ENCODE data around the gene P2RY8. TPM values are rescaled to one million over a fixed set of nuclear protein-coding genes. Genes with fewer than 3 reads are reported as not detected.

P2RY8 gene
- total and polyA plus RNA-seq, 2 of the 4 experiments (the other 2 are of a cell fraction): not detected

DNA sequence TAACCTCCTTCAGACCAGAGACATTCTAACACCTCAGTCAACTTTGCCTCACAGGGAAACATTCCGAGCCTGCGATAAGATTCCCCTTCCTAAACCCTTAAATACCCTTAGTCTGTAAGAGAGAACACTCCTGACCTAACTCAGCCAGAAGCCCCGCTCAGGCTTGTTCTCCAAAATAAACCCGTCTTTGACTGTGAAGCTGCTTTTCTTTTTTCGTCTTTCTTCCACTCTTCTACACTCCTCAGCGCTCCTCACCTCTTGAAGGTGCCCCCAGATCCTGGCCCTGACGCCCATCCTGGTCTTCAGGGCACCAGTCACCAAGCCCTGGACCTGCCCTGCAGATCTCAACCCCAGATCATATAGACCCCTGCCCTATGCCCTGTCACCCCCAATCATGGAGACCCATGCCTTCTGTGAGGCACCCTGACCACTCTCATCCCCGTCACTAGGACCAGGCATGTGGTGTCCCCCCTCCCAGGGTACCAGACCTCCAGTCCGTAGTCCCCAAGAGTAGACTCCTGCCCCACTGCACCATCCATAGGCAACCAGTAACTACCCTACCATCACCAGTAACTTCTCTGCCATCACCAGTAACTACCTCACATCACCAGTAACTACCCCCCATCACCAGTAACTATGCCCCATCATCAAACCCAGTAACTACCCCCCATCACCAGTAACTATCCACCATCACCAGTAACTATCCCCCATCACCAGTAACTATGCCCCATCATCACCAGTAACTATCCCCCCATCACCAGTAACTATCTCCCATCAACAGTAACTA lies 87.8 kb downstream of the P2RY8 start:
- intact Hi-C loops (cut with micrococcal nuclease): loop anchor here (10.0 kb wide), 1 partner anchor 54 kb away; the partner anchor contains the start of gene SLC25A6
- no peak overlapping the region for H2BK20ac ChIP-seq (ENCODE audit: low read depth, low read length)
- H3K23ac ChIP-seq (ENCODE audit: low read depth, low read length): no peak overlapping the region
- no peak overlapping the region for H3K4ac ChIP-seq (ENCODE audit: low read depth, low read length)
- no peaks in the 10 kb centered on the region; the same call in 1 of the 2 replicates for H3K4me1 ChIP-seq (ENCODE audit: control insufficient read depth, insufficient read depth, low read length)
- no peaks in the 10 kb centered on the region for H3K27me3 ChIP-seq (ENCODE audit: control insufficient read depth, insufficient read depth, low read length)
- H3K9ac ChIP-seq (ENCODE audit: low read depth, low read length): no peak overlapping the region
- H2BK5ac ChIP-seq (ENCODE audit: low read depth, low read length, poor library complexity, severe bottlenecking): no peak overlapping the region
- peaks cover 20 to 42% of the 10 kb centered on the region in 2 experiments for H3K79me1 ChIP-seq (ENCODE audit: low read depth in 1 of 2, low read length in 2 of 2)
- no TSS peak for BruUV-seq (replicated peaks)
- no peak overlapping the region for H4K91ac ChIP-seq (ENCODE audit: insufficient read depth, low read depth, low read length)
- H2BK120ac ChIP-seq (ENCODE audit: low read depth, low read length): no peak overlapping the region
- no peak overlapping the region for H4K5ac ChIP-seq (ENCODE audit: low read depth, low read length)
- no peak overlapping the region for H3K4me3 ChIP-seq (ENCODE audit: insufficient read depth, low read depth, low read length)
- CTCF ChIA-PET: no interaction called here
- no peaks in the 10 kb centered on the region; the same call in 1 of the 2 replicates for H4K20me1 ChIP-seq (ENCODE audit: insufficient read depth, low read length)
- WGBS, 2 experiments (ENCODE audit: extremely low coverage in 2 of 2, insufficient read length in 1 of 2): 100% methylated on average over 2 of the region's 9 CpGs; no CpG with 5 or more reads in 1 of the 2 experiments
- no peak overlapping the region for H2BK15ac ChIP-seq (ENCODE audit: low read depth, low read length)
- DNase-seq: no peak
- H2AK9ac ChIP-seq (replicated peaks; ENCODE audit: low read depth, low read length, poor library complexity): no peak overlapping the region
- H3K4me2 ChIP-seq (ENCODE audit: low read depth, low read length): no peak overlapping the region
- no peak overlapping the region for H4K8ac ChIP-seq (ENCODE audit: low read depth in 2 of 2, low read length in 2 of 2)
- in situ Hi-C loops (cut with MboI; ENCODE audit: low sequenced_read_pairs): no loop called here
- H2AK5ac ChIP-seq (ENCODE audit: low read depth, low read length): no peak overlapping the region
- dilution Hi-C loops (cut with HindIII; ENCODE audit: low sequenced_read_pairs, unreplicated experiment): no loop called here
- POLR2A ChIA-PET (ENCODE audit: unreplicated experiment): no interaction called here
- H2AFZ ChIP-seq (replicated peaks; ENCODE audit: low read length, poor library complexity): no peak overlapping the region
- ATAC-seq (ENCODE audit: low read depth): no peak
- H3K56ac ChIP-seq (ENCODE audit: extremely low read depth, insufficient read depth, low read length): no peak overlapping the region
- peaks cover 5% of the 10 kb centered on the region for H3K36me3 ChIP-seq (ENCODE audit: control insufficient read depth, insufficient read depth, low read length)
- H3K9me1 ChIP-seq (ENCODE audit: insufficient read depth, low read length): no peaks in the 10 kb centered on the region
- no peak for TF ChIP-seq MXI1 (IDR thresholded peaks at IDR 0.05; ENCODE audit: borderline replicate concordance, low read depth, low read length)
- TF ChIP-seq, protein P1, sequence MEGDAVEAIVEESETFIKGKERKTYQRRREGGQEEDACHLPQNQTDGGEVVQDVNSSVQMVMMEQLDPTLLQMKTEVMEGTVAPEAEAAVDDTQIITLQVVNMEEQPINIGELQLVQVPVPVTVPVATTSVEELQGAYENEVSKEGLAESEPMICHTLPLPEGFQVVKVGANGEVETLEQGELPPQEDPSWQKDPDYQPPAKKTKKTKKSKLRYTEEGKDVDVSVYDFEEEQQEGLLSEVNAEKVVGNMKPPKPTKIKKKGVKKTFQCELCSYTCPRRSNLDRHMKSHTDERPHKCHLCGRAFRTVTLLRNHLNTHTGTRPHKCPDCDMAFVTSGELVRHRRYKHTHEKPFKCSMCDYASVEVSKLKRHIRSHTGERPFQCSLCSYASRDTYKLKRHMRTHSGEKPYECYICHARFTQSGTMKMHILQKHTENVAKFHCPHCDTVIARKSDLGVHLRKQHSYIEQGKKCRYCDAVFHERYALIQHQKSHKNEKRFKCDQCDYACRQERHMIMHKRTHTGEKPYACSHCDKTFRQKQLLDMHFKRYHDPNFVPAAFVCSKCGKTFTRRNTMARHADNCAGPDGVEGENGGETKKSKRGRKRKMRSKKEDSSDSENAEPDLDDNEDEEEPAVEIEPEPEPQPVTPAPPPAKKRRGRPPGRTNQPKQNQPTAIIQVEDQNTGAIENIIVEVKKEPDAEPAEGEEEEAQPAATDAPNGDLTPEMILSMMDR (conservative IDR thresholded peaks at IDR 0.05; ENCODE audit: low read depth, low read length): no peak
- no peak for TF ChIP-seq CEBPB (IDR thresholded peaks at IDR 0.05; ENCODE audit: low read depth, low read length)
- TF ChIP-seq RFX5 (IDR thresholded peaks at IDR 0.05; ENCODE audit: low read depth, low read length): no peak
- TF ChIP-seq NFE2L2 (IDR thresholded peaks at IDR 0.05; ENCODE audit: low read depth, low read length): no peak
- TF ChIP-seq FOS (IDR thresholded peaks at IDR 0.05; ENCODE audit: low read depth, low read length): no peak
- TF ChIP-seq CHD1 (IDR thresholded peaks at IDR 0.05; ENCODE audit: low read depth, low read length): no peak
- TF ChIP-seq, protein P2, sequence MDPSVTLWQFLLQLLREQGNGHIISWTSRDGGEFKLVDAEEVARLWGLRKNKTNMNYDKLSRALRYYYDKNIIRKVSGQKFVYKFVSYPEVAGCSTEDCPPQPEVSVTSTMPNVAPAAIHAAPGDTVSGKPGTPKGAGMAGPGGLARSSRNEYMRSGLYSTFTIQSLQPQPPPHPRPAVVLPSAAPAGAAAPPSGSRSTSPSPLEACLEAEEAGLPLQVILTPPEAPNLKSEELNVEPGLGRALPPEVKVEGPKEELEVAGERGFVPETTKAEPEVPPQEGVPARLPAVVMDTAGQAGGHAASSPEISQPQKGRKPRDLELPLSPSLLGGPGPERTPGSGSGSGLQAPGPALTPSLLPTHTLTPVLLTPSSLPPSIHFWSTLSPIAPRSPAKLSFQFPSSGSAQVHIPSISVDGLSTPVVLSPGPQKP (IDR thresholded peaks at IDR 0.05; ENCODE audit: borderline replicate concordance, low read depth, low read length): no peak
- TF ChIP-seq, protein P3, sequence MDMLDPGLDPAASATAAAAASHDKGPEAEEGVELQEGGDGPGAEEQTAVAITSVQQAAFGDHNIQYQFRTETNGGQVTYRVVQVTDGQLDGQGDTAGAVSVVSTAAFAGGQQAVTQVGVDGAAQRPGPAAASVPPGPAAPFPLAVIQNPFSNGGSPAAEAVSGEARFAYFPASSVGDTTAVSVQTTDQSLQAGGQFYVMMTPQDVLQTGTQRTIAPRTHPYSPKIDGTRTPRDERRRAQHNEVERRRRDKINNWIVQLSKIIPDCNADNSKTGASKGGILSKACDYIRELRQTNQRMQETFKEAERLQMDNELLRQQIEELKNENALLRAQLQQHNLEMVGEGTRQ (IDR thresholded peaks at IDR 0.05; ENCODE audit: low read depth, low read length): no peak
- no peak for TF ChIP-seq POLR2A (IDR thresholded peaks at IDR 0.05; ENCODE audit: low read depth, low read length)
- TF ChIP-seq BHLHE40 (IDR thresholded peaks at IDR 0.05; ENCODE audit: low read depth, low read length): no peak
- no peak for TF ChIP-seq RAD21 (IDR thresholded peaks at IDR 0.05; ENCODE audit: low read length)
- TF ChIP-seq MAZ (IDR thresholded peaks at IDR 0.05; ENCODE audit: borderline replicate concordance, low read depth, low read length): no peak
- TF ChIP-seq RCOR1 (IDR thresholded peaks at IDR 0.05; ENCODE audit: insufficient replicate concordance, low read length): no peak
- no peak for TF ChIP-seq MAFK (IDR thresholded peaks at IDR 0.05; ENCODE audit: low read depth, low read length)
- no peak overlapping the region for H3K18ac ChIP-seq (ENCODE audit: low read depth, low read length)
- H3K14ac ChIP-seq (replicated peaks; ENCODE audit: low read depth, low read length): no peak overlapping the region
- H3K27ac ChIP-seq (ENCODE audit: insufficient read depth, low read length): no peak overlapping the region
- peaks cover 7% of the 10 kb centered on the region; the same call in 1 of the 2 replicates for H3K9me3 ChIP-seq (ENCODE audit: control insufficient read depth, insufficient read depth, low read length)
